Suprapubic skin (tissue), 4 donors: ENCODE results near the gene CCSAP. TPM values are rescaled to one million over a fixed set of nuclear protein-coding genes. Genes with fewer than 3 reads are reported as not detected.

Source experiments
- DNase-seq, 2 donors: peaks; one replicate each; pipeline ENCODE4 v3.0.0-alpha.2; 2019; ENCODE audit warnings: low spot score in 2 of 2
- H3K27ac ChIP-seq: fragments of 200-600 bp; sonication (generic); one replicate; pipeline ENCODE4 v1.5.1; 2019
- H3K27me3 ChIP-seq: fragments of 200-600 bp; sonication (generic); one replicate; pipeline ENCODE4 v1.5.1; 2019
- H3K36me3 ChIP-seq: fragments of 200-600 bp; sonication (generic); one replicate; pipeline ENCODE4 v1.5.1; 2019
- H3K4me1 ChIP-seq: fragments of 200-600 bp; sonication (generic); one replicate; pipeline ENCODE4 v1.5.1; 2019
- H3K4me3 ChIP-seq: fragments of 200-600 bp; sonication (generic); one replicate; pipeline ENCODE4 v1.5.1; 2019; ENCODE audit warnings: mild to moderate bottlenecking
- H3K9me3 ChIP-seq: fragments of 200-600 bp; sonication (generic); one replicate; pipeline ENCODE4 v1.5.1; 2019
- CTCF ChIP-seq, 2 donors: fragments of 200-600 bp in 1 of 2; fragments of 450-650 bp in 1 of 2; sonication (generic) in 1 of 2; IDR thresholded peaks; one replicate each; pipeline ENCODE4 v1.5.1; 2016 to 2019; ENCODE audit warnings: antibody characterized with exemption in 2 of 2, mild to moderate bottlenecking in 1 of 2, moderate library complexity in 1 of 2
- EP300 ChIP-seq: sonication (generic); formaldehyde crosslinking; IDR thresholded peaks from one replicate; pipeline ENCODE4 v1.6.1; 2017; ENCODE audit warnings: antibody characterized with exemption
- POLR2A ChIP-seq, 2 donors: fragments of 450-650 bp; IDR thresholded peaks; one replicate each; pipeline ENCODE4 v1.6.1; 2017; ENCODE audit warnings: antibody characterized with exemption in 2 of 2, mild to moderate bottlenecking in 2 of 2, moderate library complexity in 2 of 2
- POLR2AphosphoS5 ChIP-seq, 3 donors: sonication (generic); formaldehyde crosslinking; IDR thresholded peaks; one replicate each; pipeline ENCODE4 v1.6.1; 2017; ENCODE audit warnings: antibody characterized with exemption in 3 of 3
- WGBS: methylation state at CpG from one replicate; pipeline ENCODE4 v1.1.5; 2018; 5-methylcytosine and 5-hydroxymethylcytosine counted together
- total RNA-seq, 4 donors: library from RNA; depleted of rRNA; stranded (reverse); fragments of >200 nt; gene quantifications; one replicate each; pipeline ENCODE4 v1.1.0, GENCODE V29; 2016

The CCSAP gene
- total RNA-seq, 4 donors from 2014 or later = 16.3 to 33.1 (median 16.8) TPM

- Histone ChIP-seq H3K9me3 (peaks cover 6% of the 10 kb centered on the region), H3K27ac (no peak overlapping the region), H3K36me3 (no peaks in the 10 kb centered on the region), H3K4me3 (no peak overlapping the region), H3K27me3 (peaks cover 16% of the 10 kb centered on the region), H3K4me1 (no peaks in the 10 kb centered on the region)
- TF ChIP-seq POLR2A (IDR thresholded peaks at IDR 0.05) (no peak), CTCF (IDR thresholded peaks at IDR 0.05) (no peak), POLR2AphosphoS5 (IDR thresholded peaks at IDR 0.05) (no peak), EP300 (no peak)
- DNase-seq = no peak
These were observed 11.4 kb upstream of the CCSAP start for GRCh38 chr1:229354226-229354625.

- H3K4me3 ChIP-seq = no peak overlapping the region
- H3K27me3 ChIP-seq = peaks cover 10% of the 10 kb centered on the region
- H3K9me3 ChIP-seq = peaks cover 6% of the 10 kb centered on the region
- 83% methylated on average over 2 of the region's 2 CpGs for WGBS
- no peaks in the 10 kb centered on the region for H3K36me3 ChIP-seq
- no peak for DNase-seq
- H3K4me1 ChIP-seq = no peaks in the 10 kb centered on the region
- TF ChIP-seq POLR2AphosphoS5 (IDR thresholded peaks at IDR 0.05) = no peak
- TF ChIP-seq EP300 = no peak
- no peak for TF ChIP-seq CTCF (IDR thresholded peaks at IDR 0.05)
- no peak for TF ChIP-seq POLR2A (IDR thresholded peaks at IDR 0.05)
- H3K27ac ChIP-seq = no peak overlapping the region
These were observed 10.1 kb upstream of the CCSAP start for GRCh38 chr1:229352975-229353374.

- no peak for DNase-seq
- Histone ChIP-seq H3K4me1 (no peaks in the 10 kb centered on the region), H3K4me3 (no peak overlapping the region), H3K9me3 (peaks cover 6% of the 10 kb centered on the region), H3K27me3 (peaks cover 22% of the 10 kb centered on the region), H3K36me3 (no peaks in the 10 kb centered on the region), H3K27ac (no peak overlapping the region)
- 71% methylated on average over 8 of the region's 8 CpGs for WGBS
- TF ChIP-seq POLR2A (IDR thresholded peaks at IDR 0.05) = no peak
- TF ChIP-seq CTCF (IDR thresholded peaks at IDR 0.05) = no peak
- no peak for TF ChIP-seq POLR2AphosphoS5 (IDR thresholded peaks at IDR 0.05)
- no peak for TF ChIP-seq EP300
These were observed 6.9 kb upstream of the CCSAP start for GRCh38 chr1:229349463-229350385.

GRCh38 chr1:229347528-229347927 is 4.7 kb upstream of the CCSAP start:
- Histone ChIP-seq H3K9me3 (no peaks in the 10 kb centered on the region), H3K27me3 (peaks cover 22% of the 10 kb centered on the region), H3K36me3 (no peaks in the 10 kb centered on the region), H3K4me3 (no peak overlapping the region), H3K27ac (no peak overlapping the region), H3K4me1 (peaks cover 14% of the 10 kb centered on the region)
- WGBS = 65% methylated on average over 3 of the region's 3 CpGs
- no peak for DNase-seq
- TF ChIP-seq POLR2A (IDR thresholded peaks at IDR 0.05) (no peak), POLR2AphosphoS5 (IDR thresholded peaks at IDR 0.05) (no peak), EP300 (no peak), CTCF (IDR thresholded peaks at IDR 0.05) (no peak)

GRCh38 chr1:229344937-229345684 is 2.3 kb upstream of the CCSAP start:
- Histone ChIP-seq H3K9me3 (no peaks in the 10 kb centered on the region), H3K4me3 (no peak overlapping the region), H3K4me1 (peaks cover 32% of the 10 kb centered on the region), H3K27me3 (peaks cover 19% of the 10 kb centered on the region), H3K36me3 (no peaks in the 10 kb centered on the region), H3K27ac (no peak overlapping the region)
- no peak for DNase-seq
- WGBS = 79% methylated on average over 8 of the region's 8 CpGs
- TF ChIP-seq POLR2A (IDR thresholded peaks at IDR 0.05) (no peak), POLR2AphosphoS5 (IDR thresholded peaks at IDR 0.05) (no peak), EP300 (no peak), CTCF (IDR thresholded peaks at IDR 0.05) (no peak)
